HepG2 (cell line): ENCODE results near the gene TMX1.

Source experiments
- BRD4 ChIP-seq: sonication (generic); formaldehyde crosslinking; IDR thresholded peaks from 2 replicates; pipeline ENCODE4 v1.4.0; 2020; ENCODE audit warnings: missing genetic modification reagents
- EZH2 ChIP-seq: conservative IDR thresholded peaks from 2 replicates; pipeline ENCODE4 v1.6.1; 2012; ENCODE audit warnings: mild to moderate bottlenecking, low read depth, low read length, moderate library complexity
- NR2C2 ChIP-seq: sonication (generic); formaldehyde crosslinking; IDR thresholded peaks from 2 replicates; pipeline ENCODE4 v1.4.0; 2020; ENCODE audit warnings: missing genetic modification reagents, mild to moderate bottlenecking, moderate library complexity, borderline replicate concordance
- POLR2A ChIP-seq, 2 experiments: IDR thresholded peaks; 2 replicates each; pipeline ENCODE4 v1.6.1; 2011; ENCODE audit warnings: low read depth in 2 of 2, low read length in 2 of 2, mild to moderate bottlenecking in 1 of 2, moderate library complexity in 1 of 2; ENCODE audit not compliant: insufficient read depth in 1 of 2
- STAT5B ChIP-seq: sonication (generic); formaldehyde crosslinking; IDR thresholded peaks from 2 replicates; pipeline ENCODE4 v1.4.0; 2020; ENCODE audit warnings: missing genetic modification reagents
- TAF1 ChIP-seq: sonication (generic); formaldehyde crosslinking; IDR thresholded peaks from 2 replicates; pipeline ENCODE4 v1.4.0; 2020; ENCODE audit warnings: missing genetic modification reagents
- TARDBP ChIP-seq: sonication (generic); formaldehyde crosslinking; IDR thresholded peaks from 2 replicates; pipeline ENCODE4 v1.8.0; 2022; ENCODE audit warnings: mild to moderate bottlenecking, missing genetic modification reagents
- TBL1XR1 ChIP-seq: fragments of 150-350 bp; IDR thresholded peaks from 2 replicates; pipeline ENCODE4 v1.6.1; 2014; ENCODE audit warnings: borderline replicate concordance, low read length; ENCODE audit not compliant: partially characterized antibody
- ZFP90 ChIP-seq: sonication (generic); formaldehyde crosslinking; IDR thresholded peaks from 2 replicates; pipeline ENCODE4 v1.8.0; 2022; ENCODE audit warnings: missing genetic modification reagents, mild to moderate bottlenecking, inconsistent platforms, borderline replicate concordance
- ZNF121 ChIP-seq: sonication (generic); formaldehyde crosslinking; IDR thresholded peaks from 2 replicates; pipeline ENCODE4 v1.5.0; 2020; ENCODE audit warnings: mild to moderate bottlenecking, missing genetic modification reagents
- ZNF136 ChIP-seq: sonication (generic); formaldehyde crosslinking; IDR thresholded peaks from 2 replicates; pipeline ENCODE4 v1.8.1; 2022; ENCODE audit warnings: low read depth, mild to moderate bottlenecking, moderate library complexity, missing genetic modification reagents

GRCh38 chr14:51283402-51284085 lies 43.5 kb downstream of the TMX1 start:
- TF ChIP-seq ZFP90 (CRISPR knock-in tag), result no peak
- TF ChIP-seq BRD4 (CRISPR knock-in tag), result no peak
- TF ChIP-seq TBL1XR1, result no peak
- no peak for TF ChIP-seq ZNF136 (CRISPR knock-in tag)
- TF ChIP-seq TARDBP (CRISPR knock-in tag), result no peak
- no peak for TF ChIP-seq NR2C2 (CRISPR knock-in tag)
- TF ChIP-seq TAF1 (CRISPR knock-in tag), result no peak
- no peak for TF ChIP-seq ZNF121 (CRISPR knock-in tag)
- no peak for TF ChIP-seq STAT5B (CRISPR knock-in tag)
- no peak for TF ChIP-seq EZH2
- TF ChIP-seq POLR2A (IDR thresholded peaks at IDR 0.05; ENCODE audit: insufficient read depth in 1 of 2, low read depth in 2 of 2, low read length in 2 of 2), result no peak
